GM10248 (cell line): ENCODE measurements around the gene PMIS2.
A peak's percentile ranks its signal among the peaks of the same experiment; 100 is the strongest.
"Not testable (repeated sequence)": the region's sequence is repeated elsewhere in the genome, so short reads cannot be mapped to it uniquely, and the experiment has no call there.

Experiments
- CTCF ChIA-PET: fragments of 300-600 bp; sonication (Branson Sonifier 250); formaldehyde crosslinking; extraction: SDS; loops from one replicate; lab custom pipeline; 2021; ENCODE audit warnings: antibody characterized with exemption; lab: Yijun Ruan, JAX
- POLR2A ChIA-PET: fragments of 350-650 bp; sonication (Branson Sonifier 250); formaldehyde crosslinking; extraction: SDS; loops from one replicate; lab custom pipeline; 2020; ENCODE audit warnings: antibody characterized with exemption; lab: Yijun Ruan, JAX
- DNase-seq: peaks from one replicate; pipeline ENCODE4 v3.0.0; 2012; ENCODE audit errors: extremely low spot score
- CTCF ChIP-seq: IDR thresholded peaks from 2 replicates; pipeline ENCODE4 v1.5.1; 2012; ENCODE audit warnings: mild to moderate bottlenecking, low read depth; ENCODE audit errors: extremely low read depth, missing control alignments, control extremely low read depth

Gene PMIS2

GRCh38 chr19:35577918-35578317 is 8.1 kb upstream of the PMIS2 start:
- ChIA-PET CTCF (no interaction called here), POLR2A (no interaction called here)
- TF ChIP-seq CTCF = no peak
- no peak for DNase-seq

- ChIA-PET POLR2A (no interaction called here), CTCF (no interaction called here)
- no peak for TF ChIP-seq CTCF
- DNase-seq = no peak
Observed at GRCh38 chr19:35578707-35579106, 7.3 kb upstream of the PMIS2 start.

GRCh38 chr19:35582760-35583159 is 3.2 kb upstream of the PMIS2 start:
- no peak for TF ChIP-seq CTCF
- DNase-seq = no peak
- ChIA-PET POLR2A (no interaction called here), CTCF (no interaction called here)

- ChIA-PET POLR2A (no interaction called here), CTCF (interaction anchor here (7.5 kb wide), 1 partner anchor 38 kb away, joined by 49 read pairs; no protein-coding TSS in a partner anchor)
- no peak for TF ChIP-seq CTCF
- DNase-seq = no peak
Observed at GRCh38 chr19:35587321-35587720, 1.3 kb downstream of the PMIS2 start.

- no peak for TF ChIP-seq CTCF
- no peak for DNase-seq
- ChIA-PET POLR2A (no interaction called here), CTCF (interaction anchor here (1.5 to 7.5 kb wide), 7 partner anchors 23 to 238 kb away, joined by 4 to 49 read pairs (median 6); no protein-coding TSS in a partner anchor)
Observed at GRCh38 chr19:35590875-35591274, 4.9 kb downstream of the PMIS2 start.

GRCh38 chr19:35592226-35592625 is 6.3 kb downstream of the PMIS2 start:
- peak; percentile 66 for DNase-seq

GRCh38 chr19:35595026-35595425 is 9.1 kb downstream of the PMIS2 start:
- CTCF ChIA-PET, DNase-seq, POLR2A ChIA-PET: not testable (repeated sequence)

More at GRCh38 chr19:35592226-35592625, 6.3 kb downstream of the PMIS2 start:
- ChIA-PET POLR2A (no interaction called here), CTCF (interaction anchor here (0.7 to 7.5 kb wide), 21 partner anchors 9 to 239 kb away, joined by 3 to 49 read pairs (median 4); partner anchors contain the start of gene HAUS5)
- peak; percentile 53 for TF ChIP-seq CTCF
